DND-41 (cell line): ENCODE results near the gene CASD1.

Experiments used
- ATAC-seq: fragments of 200-7000 bp; cut with Tn5 transposase; 3 replicates; pipeline ENCODE4 v1.9.1; 2021; ENCODE audit warnings: low read depth; ENCODE audit not compliant: insufficient read depth
- DNase-seq: peaks from one replicate; pipeline ENCODE4 v3.0.0-alpha.2; 2020
- H2AFZ ChIP-seq: 2 replicates; pipeline ENCODE4 v1.6.0; 2012; ENCODE audit warnings: low read depth, low read length
- H3K27ac ChIP-seq: 2 replicates; pipeline ENCODE4 v1.5.1; 2012; ENCODE audit warnings: low read length, inconsistent platforms
- H3K27me3 ChIP-seq: fragments of 200-600 bp; sonication (generic); 2 replicates; pipeline ENCODE4 v1.6.0; 2012; ENCODE audit warnings: low read length, mild to moderate bottlenecking, inconsistent platforms; ENCODE audit not compliant: insufficient read depth, poor library complexity
- H3K36me3 ChIP-seq: 2 replicates; pipeline ENCODE4 v1.5.1; 2012; ENCODE audit warnings: low read length, inconsistent platforms; ENCODE audit not compliant: insufficient read depth
- H3K4me1 ChIP-seq: 2 replicates; pipeline ENCODE4 v1.5.1; 2012; ENCODE audit warnings: mild to moderate bottlenecking, low read length; ENCODE audit not compliant: insufficient read depth
- H3K4me2 ChIP-seq: 2 replicates; pipeline ENCODE4 v1.6.0; 2012; ENCODE audit warnings: mild to moderate bottlenecking, moderate library complexity, low read length, inconsistent platforms; ENCODE audit not compliant: insufficient read depth
- H3K4me3 ChIP-seq, 2 experiments: fragments of 200-600 bp in 1 of 2; shearing (Covaris generic) in 1 of 2; 2 replicates each; pipeline ENCODE4 v1.5.1; 2012 to 2016; ENCODE audit warnings: inconsistent platforms in 2 of 2, low read length in 2 of 2, mild to moderate bottlenecking in 2 of 2, low read depth in 1 of 2, moderate library complexity in 1 of 2
- H3K79me2 ChIP-seq: 2 replicates; pipeline ENCODE4 v1.6.0; 2012; ENCODE audit warnings: low read length, inconsistent platforms; ENCODE audit not compliant: insufficient read depth
- H3K9ac ChIP-seq: 2 replicates; pipeline ENCODE4 v1.6.0; 2012; ENCODE audit warnings: low read depth, mild to moderate bottlenecking, inconsistent platforms, low read length, moderate library complexity
- H3K9me3 ChIP-seq: 2 replicates; pipeline ENCODE4 v1.5.1; 2012; ENCODE audit warnings: low read length, moderate library complexity, mild to moderate bottlenecking, inconsistent platforms; ENCODE audit not compliant: insufficient read depth, severe bottlenecking
- H4K20me1 ChIP-seq: 2 replicates; pipeline ENCODE4 v1.6.0; 2012; ENCODE audit warnings: low read length; ENCODE audit not compliant: insufficient read depth
- EZH2 ChIP-seq: IDR thresholded peaks from 3 replicates; pipeline ENCODE4 v1.6.1; 2012; ENCODE audit warnings: borderline replicate concordance, low read depth, mild to moderate bottlenecking, moderate library complexity, low read length, inconsistent platforms; ENCODE audit not compliant: severe bottlenecking
- TF ChIP-seq, protein P1 (sequence below): IDR thresholded peaks from 2 replicates; pipeline ENCODE4 v1.5.1; 2012; ENCODE audit warnings: borderline replicate concordance, low read length, moderate library complexity, mild to moderate bottlenecking; ENCODE audit not compliant: poor library complexity, severe bottlenecking; ENCODE audit errors: extremely low read depth

Gene CASD1

DNA sequence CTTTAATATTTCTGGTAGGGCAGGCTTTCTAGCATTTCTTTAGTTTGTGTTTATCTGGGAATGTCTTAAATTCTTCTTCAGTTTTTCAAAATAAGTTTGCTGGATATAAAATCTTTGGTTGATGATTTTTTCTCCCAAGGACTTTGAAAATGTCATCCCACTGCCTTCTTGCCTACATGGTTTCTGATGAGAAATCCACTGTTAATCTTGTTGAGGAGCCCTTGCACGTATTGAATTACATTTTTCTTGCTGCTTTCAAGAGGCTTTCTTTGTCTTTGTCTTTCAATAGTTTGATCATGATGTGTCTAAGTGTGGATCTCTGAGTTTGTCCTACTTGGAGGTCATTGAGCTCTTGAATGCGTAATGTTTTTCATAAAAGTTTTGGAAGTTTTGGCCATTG is 66.0 kb downstream of the CASD1 start:
- Histone ChIP-seq H3K79me2 (no peaks in the 10 kb centered on the region), H3K9me3 (peaks cover 3% of the 10 kb centered on the region), H2AFZ (no peak overlapping the region), H3K27ac (no peak overlapping the region), H3K4me3 (no peak overlapping the region), H3K36me3 (peaks cover 3% of the 10 kb centered on the region; the same call in 1 of the 2 replicates), H4K20me1 (no peaks in the 10 kb centered on the region), H3K27me3 (no peaks in the 10 kb centered on the region), H3K9ac (no peak overlapping the region), H3K4me2 (no peak overlapping the region), H3K4me1 (no peaks in the 10 kb centered on the region)
- no peak for DNase-seq
- no peak for TF ChIP-seq EZH2
- TF ChIP-seq, protein P1, sequence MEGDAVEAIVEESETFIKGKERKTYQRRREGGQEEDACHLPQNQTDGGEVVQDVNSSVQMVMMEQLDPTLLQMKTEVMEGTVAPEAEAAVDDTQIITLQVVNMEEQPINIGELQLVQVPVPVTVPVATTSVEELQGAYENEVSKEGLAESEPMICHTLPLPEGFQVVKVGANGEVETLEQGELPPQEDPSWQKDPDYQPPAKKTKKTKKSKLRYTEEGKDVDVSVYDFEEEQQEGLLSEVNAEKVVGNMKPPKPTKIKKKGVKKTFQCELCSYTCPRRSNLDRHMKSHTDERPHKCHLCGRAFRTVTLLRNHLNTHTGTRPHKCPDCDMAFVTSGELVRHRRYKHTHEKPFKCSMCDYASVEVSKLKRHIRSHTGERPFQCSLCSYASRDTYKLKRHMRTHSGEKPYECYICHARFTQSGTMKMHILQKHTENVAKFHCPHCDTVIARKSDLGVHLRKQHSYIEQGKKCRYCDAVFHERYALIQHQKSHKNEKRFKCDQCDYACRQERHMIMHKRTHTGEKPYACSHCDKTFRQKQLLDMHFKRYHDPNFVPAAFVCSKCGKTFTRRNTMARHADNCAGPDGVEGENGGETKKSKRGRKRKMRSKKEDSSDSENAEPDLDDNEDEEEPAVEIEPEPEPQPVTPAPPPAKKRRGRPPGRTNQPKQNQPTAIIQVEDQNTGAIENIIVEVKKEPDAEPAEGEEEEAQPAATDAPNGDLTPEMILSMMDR: no peak
- ATAC-seq: no peak

DNA sequence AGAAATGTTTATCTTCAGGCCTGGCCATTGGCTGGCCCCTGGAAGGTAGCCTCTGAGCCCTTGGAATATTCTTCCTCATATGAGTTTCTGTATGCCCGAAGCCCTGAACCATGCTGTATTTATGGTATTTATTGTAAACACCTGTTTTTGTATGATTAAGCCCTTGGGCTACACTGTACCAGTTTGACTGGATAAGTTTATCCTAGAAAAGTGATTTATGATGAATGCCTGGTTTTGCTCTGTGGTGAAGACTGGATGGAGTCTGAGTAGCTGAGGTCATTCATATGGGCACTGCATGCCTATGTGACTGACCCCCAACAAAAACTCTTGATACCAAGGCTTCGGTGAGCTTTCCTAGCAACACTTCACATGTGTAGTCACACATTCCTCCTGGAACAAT is 66.7 kb downstream of the CASD1 start:
- Histone ChIP-seq H3K9me3 (peaks cover 3% of the 10 kb centered on the region), H3K4me1 (no peaks in the 10 kb centered on the region), H4K20me1 (no peaks in the 10 kb centered on the region), H3K79me2 (no peaks in the 10 kb centered on the region), H3K4me3 (no peak overlapping the region), H3K27ac (no peak overlapping the region), H2AFZ (no peak overlapping the region), H3K36me3 (peaks cover 3% of the 10 kb centered on the region; the same call in 1 of the 2 replicates), H3K4me2 (no peak overlapping the region), H3K27me3 (no peaks in the 10 kb centered on the region), H3K9ac (no peak overlapping the region)
- ATAC-seq (no peak), DNase-seq (no peak)
- TF ChIP-seq, protein P1: no peak
- TF ChIP-seq EZH2: no peak

DNA sequence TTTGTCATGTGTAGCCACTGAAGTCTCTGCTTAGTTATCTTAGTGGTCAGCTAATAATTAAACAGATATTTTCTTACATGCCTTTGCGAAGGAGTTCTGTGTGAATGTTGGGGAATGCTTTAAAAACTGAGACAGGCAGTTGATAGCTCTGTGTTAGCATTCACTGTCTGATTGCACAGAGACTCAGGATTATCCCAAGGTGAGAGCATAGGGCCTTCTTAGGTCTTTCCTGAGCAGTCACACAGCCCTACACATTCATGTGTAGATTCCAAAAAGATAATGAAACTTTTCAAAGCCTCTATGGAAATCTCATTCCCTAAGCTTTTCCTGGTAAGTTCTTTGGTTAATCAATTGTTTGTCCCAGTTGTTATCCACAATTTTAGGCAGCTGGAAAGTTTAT is 67.7 kb downstream of the CASD1 start:
- Histone ChIP-seq H3K79me2 (no peaks in the 10 kb centered on the region), H2AFZ (no peak overlapping the region), H3K9ac (no peak overlapping the region), H4K20me1 (no peaks in the 10 kb centered on the region), H3K9me3 (peaks cover 3% of the 10 kb centered on the region), H3K36me3 (peaks cover 3% of the 10 kb centered on the region; the same call in 1 of the 2 replicates), H3K4me2 (no peak overlapping the region), H3K27me3 (no peaks in the 10 kb centered on the region), H3K4me1 (no peaks in the 10 kb centered on the region), H3K4me3 (no peak overlapping the region), H3K27ac (no peak overlapping the region)
- TF ChIP-seq, protein P1: no peak
- no peak for TF ChIP-seq EZH2
- ATAC-seq (no peak), DNase-seq (no peak)

DNA sequence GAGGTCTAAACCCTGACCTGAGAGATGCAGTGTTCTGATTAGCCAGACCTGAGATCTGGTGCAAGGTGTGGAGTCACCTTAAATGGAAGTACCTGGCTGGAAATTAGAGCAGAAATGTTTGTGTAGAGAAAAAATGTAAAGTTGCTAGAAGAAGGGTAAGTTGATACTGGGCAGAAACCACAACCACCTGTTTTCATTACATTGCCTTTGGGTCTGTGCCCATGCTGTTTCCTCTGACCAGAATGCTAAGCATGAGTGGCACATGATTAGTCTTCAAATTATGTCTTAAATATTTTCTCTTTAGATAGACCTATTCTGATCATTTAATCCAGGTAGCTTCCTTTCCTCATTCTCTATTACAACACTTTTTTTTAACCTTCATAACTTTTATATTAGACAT is 69.0 kb downstream of the CASD1 start:
- Histone ChIP-seq H3K4me3 (no peak overlapping the region), H3K27ac (no peak overlapping the region), H3K9ac (no peak overlapping the region), H2AFZ (no peak overlapping the region), H3K4me1 (no peaks in the 10 kb centered on the region), H3K27me3 (no peaks in the 10 kb centered on the region), H3K9me3 (peaks cover 3% of the 10 kb centered on the region), H3K79me2 (no peaks in the 10 kb centered on the region), H3K36me3 (peaks cover 3% of the 10 kb centered on the region; the same call in 1 of the 2 replicates), H3K4me2 (no peak overlapping the region), H4K20me1 (no peaks in the 10 kb centered on the region)
- no peak for ATAC-seq
- TF ChIP-seq EZH2: no peak
- TF ChIP-seq, protein P1: no peak
- no peak for DNase-seq
